ENCODE measurements around the gene USP47. TPM values are rescaled to one million over a fixed set of nuclear protein-coding genes. Genes with fewer than 3 reads are reported as not detected.
A peak's percentile ranks its signal among the peaks of the same experiment; 100 is the strongest.

USP47 gene
- total and polyA plus RNA-seq, 2 of the 13 experiments (the other 11 are each of a cell fraction or from before 2014, with no cell fraction given) = 12.2 to 52.7 TPM

GRCh38 chr11:11958403-11959231 is 116.8 kb downstream of the USP47 start:
- POLR2A ChIA-PET = no interaction called here
- WGBS (ENCODE audit: low lambda C conversion rate) = 88% methylated on average over 11 of the region's 11 CpGs

DNA sequence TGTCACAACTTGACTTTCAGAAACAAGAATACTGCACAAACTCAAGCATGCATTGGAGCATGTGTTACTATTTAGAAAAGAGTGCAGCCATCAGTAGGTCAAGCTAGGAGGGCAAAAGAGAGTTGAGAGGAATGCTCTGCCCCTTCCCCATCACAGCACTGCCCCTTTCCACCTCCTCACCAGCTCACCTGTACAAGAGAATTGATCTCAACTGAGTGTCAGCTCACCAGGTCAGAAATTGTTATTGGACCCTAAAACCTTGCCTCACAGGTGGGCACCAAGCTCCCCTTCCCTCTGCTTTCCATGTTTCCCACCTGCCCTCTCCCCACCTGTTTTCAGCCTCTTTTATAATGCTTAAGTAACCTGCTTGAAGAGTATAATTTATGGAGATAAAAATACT is 117.8 kb downstream of the USP47 start:
- Histone ChIP-seq H2AFZ (ENCODE audit: low read length) (no peak overlapping the region), H3K36me3 (replicated peaks in 1 of 2; ENCODE audit: control insufficient read depth in 1 of 2, insufficient read depth in 2 of 2, low read length in 2 of 2) (peaks cover 4 to 21% of the 10 kb centered on the region in 2 experiments), H3K4me1 (ENCODE audit: insufficient read depth, low read length) (no peaks in the 10 kb centered on the region), H3K79me2 (ENCODE audit: insufficient read depth, low read length) (no peaks in the 10 kb centered on the region), H3K27ac (ENCODE audit: extremely low read length, insufficient read depth, low read length) (no peak overlapping the region), H3K27me3 (ENCODE audit: control insufficient read depth in 1 of 2, insufficient read depth in 2 of 2, low read length in 2 of 2) (no peaks in the 10 kb centered on the region), H3K9me3 (ENCODE audit: low read length) (no peaks in the 10 kb centered on the region), H4K20me1 (ENCODE audit: insufficient read depth, low read length) (no peaks in the 10 kb centered on the region), H3K4me3 (replicated peaks in 1 of 3; ENCODE audit: insufficient read depth in 1 of 3, low read depth in 2 of 3, low read length in 3 of 3) (no peak overlapping the region), H3K4me2 (ENCODE audit: low read depth, low read length) (no peak overlapping the region), H3K9ac (ENCODE audit: insufficient read depth, low read depth, low read length) (no peak overlapping the region)
- FAIRE-seq = no peak
- CTCF ChIA-PET (ENCODE audit: low intra/inter-chr PET ratio, low total read pairs) = no interaction called here
- no peak for ATAC-seq
- POLR2A ChIA-PET = no interaction called here
- no peak for DNase-seq (ENCODE audit: low spot score)
- in situ Hi-C loops (cut with HindIII; ENCODE audit: extremely low pct_ligation_motif_present, low pct_unique_long_range_greater_than_20kb) = no loop called here
- intact Hi-C loops (cut with micrococcal nuclease; ENCODE audit: unreplicated experiment) = no loop called here
- TF ChIP-seq ZBTB7A (CRISPR knock-in tag; IDR thresholded peaks at IDR 0.05) (no peak), RBM22 (optimal IDR thresholded peaks at IDR 0.05; ENCODE audit: low read length) (peak; percentile 56)
- no TSS peak for BruUV-seq (replicated peaks)

More at GRCh38 chr11:11958403-11959231, 116.8 kb downstream of the USP47 start:
- no peaks in the 10 kb centered on the region for H4K20me1 ChIP-seq (ENCODE audit: insufficient read depth, low read length)
- no TSS peak for BruUV-seq (replicated peaks)
- no peak for ATAC-seq
- peak in 1 of 2 experiments; percentile 20; a peak in 1 of 4 replicates for TF ChIP-seq POLR2A (IDR thresholded peaks at IDR 0.05; ENCODE audit: insufficient read depth in 1 of 2, low read depth in 2 of 2, low read length in 2 of 2)
- TF ChIP-seq CSRNP2 (CRISPR knock-in tag; conservative IDR thresholded peaks at IDR 0.05; ENCODE audit: low read depth) = no peak
- no peak overlapping the region for H3K4me2 ChIP-seq (ENCODE audit: low read depth, low read length)
- no peaks in the 10 kb centered on the region for H3K4me1 ChIP-seq (ENCODE audit: insufficient read depth, low read length)
- no peak overlapping the region for H2AFZ ChIP-seq (ENCODE audit: low read length)
- no peaks in the 10 kb centered on the region for H3K79me2 ChIP-seq (ENCODE audit: insufficient read depth, low read length)
- CTCF ChIA-PET (ENCODE audit: low intra/inter-chr PET ratio, low total read pairs) = no interaction called here
- no peak overlapping the region for H3K9ac ChIP-seq (ENCODE audit: insufficient read depth, low read depth, low read length)
- no peaks in the 10 kb centered on the region for H3K27me3 ChIP-seq (ENCODE audit: control insufficient read depth in 1 of 2, insufficient read depth in 2 of 2, low read length in 2 of 2)
- intact Hi-C loops (cut with micrococcal nuclease; ENCODE audit: unreplicated experiment) (no loop called here), in situ Hi-C loops (cut with HindIII; ENCODE audit: extremely low pct_ligation_motif_present, low pct_unique_long_range_greater_than_20kb) (no loop called here)
- H3K9me3 ChIP-seq (ENCODE audit: low read length) = no peaks in the 10 kb centered on the region
- FAIRE-seq = no peak
- no peak for DNase-seq (ENCODE audit: low spot score)
- no peak overlapping the region for H3K27ac ChIP-seq (ENCODE audit: extremely low read length, insufficient read depth, low read length)
- H3K4me3 ChIP-seq (replicated peaks in 1 of 3; ENCODE audit: insufficient read depth in 1 of 3, low read depth in 2 of 3, low read length in 3 of 3) = no peak overlapping the region
- peaks cover 5 to 21% of the 10 kb centered on the region in 2 experiments for H3K36me3 ChIP-seq (replicated peaks in 1 of 2; ENCODE audit: control insufficient read depth in 1 of 2, insufficient read depth in 2 of 2, low read length in 2 of 2)
